Fibroblast of mammary gland (primary cell): ENCODE results near the gene TSHZ2.
A peak's percentile ranks its signal among the peaks of the same experiment; 100 is the strongest.

Source experiments
- DNase-seq: peaks from one replicate; pipeline ENCODE4 v3.0.0-alpha.2; 2010; ENCODE audit warnings: low read depth
- H3K4me3 ChIP-seq: 2 replicates; pipeline ENCODE4 v1.5.1; 2011; ENCODE audit warnings: low read depth, mild to moderate bottlenecking, low read length, moderate library complexity; ENCODE audit not compliant: control insufficient read depth
- CTCF ChIP-seq: conservative IDR thresholded peaks from 2 replicates; pipeline ENCODE4 v1.5.1; 2011; ENCODE audit warnings: low read depth, low read length, inconsistent platforms; ENCODE audit not compliant: control insufficient read depth, insufficient read depth

The TSHZ2 gene

DNA sequence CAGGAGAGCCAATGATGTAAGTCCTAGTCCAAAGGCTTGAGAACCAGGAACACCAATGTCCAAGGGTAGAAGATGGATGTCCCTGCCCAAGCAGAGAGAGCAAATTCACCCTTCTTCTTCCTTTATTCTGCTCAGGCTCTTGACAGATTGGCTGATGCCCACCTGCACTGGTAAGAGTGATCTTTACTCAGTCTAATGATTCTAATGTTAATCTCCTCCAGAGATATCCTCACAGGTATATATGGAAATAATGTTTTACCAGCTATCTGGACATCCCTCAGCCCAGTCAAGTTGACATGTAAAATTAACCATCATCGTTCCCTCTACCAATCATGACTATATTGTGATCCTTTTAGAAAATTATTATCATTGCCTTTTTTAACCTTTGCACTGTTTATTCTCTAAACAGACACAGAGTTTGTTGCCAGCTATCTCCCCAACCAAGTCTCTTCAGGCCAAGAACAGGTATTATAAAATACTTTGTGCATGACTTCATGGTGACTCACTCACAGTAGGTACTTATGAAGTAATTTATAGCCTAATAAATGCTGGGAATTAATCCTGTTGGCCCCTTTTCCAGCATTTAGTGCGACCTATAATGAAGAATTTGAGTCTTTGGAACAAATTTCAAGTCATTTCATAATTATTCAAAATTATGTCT lies 26.2 kb upstream of the TSHZ2 start:
- no peak for TF ChIP-seq CTCF
- DNase-seq, result no peak
- no peak overlapping the region for H3K4me3 ChIP-seq

DNA sequence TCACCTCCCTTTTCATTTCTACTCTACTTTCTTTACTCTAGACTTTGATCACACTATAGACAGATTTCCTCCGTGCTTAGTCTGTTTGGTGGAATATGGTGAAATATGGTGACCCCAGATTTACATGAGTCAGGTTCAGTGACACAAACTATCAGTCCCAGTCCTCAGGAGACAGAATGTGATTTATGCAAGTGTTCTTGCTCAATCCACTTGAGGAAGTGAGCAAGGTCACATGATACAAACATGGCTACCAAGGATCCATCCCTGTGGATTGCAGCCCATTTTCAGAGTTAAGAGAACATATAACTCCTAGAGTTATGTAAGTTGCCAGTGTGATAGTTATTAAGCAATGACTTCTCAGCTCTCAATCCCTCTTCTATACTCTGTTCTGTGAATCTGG lies 23.7 kb upstream of the TSHZ2 start:
- no peak for TF ChIP-seq CTCF
- H3K4me3 ChIP-seq, result no peak overlapping the region
- peak; percentile 81 for DNase-seq

- no peak for TF ChIP-seq CTCF
- no peak overlapping the region for H3K4me3 ChIP-seq
- peak; percentile 61 for DNase-seq
These were observed 19.1 kb upstream of the TSHZ2 start for GRCh38 chr20:52953020-52953419.

DNA sequence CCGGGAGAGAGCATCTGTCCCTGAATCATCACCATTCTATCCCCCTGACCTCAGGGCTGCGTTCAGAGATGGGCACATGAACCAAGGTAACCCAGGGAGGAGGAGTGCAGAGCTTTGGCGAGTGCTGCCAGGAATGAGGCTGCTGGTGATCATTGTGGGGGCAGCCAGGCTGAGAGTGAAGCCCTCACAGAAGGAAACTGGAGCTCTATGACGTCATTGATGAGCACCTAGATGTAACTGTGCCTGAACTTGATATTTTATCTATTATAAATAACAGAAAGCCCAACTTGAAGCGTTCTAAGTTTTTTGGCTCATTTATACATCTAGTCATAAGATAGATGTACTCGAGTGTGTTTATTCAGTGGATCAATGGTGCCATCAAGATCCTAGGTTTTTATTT lies 17.3 kb upstream of the TSHZ2 start:
- no peak for TF ChIP-seq CTCF
- DNase-seq, result no peak
- no peak overlapping the region for H3K4me3 ChIP-seq

GRCh38 chr20:52958211-52958610 lies 13.9 kb upstream of the TSHZ2 start:
- no peak for TF ChIP-seq CTCF
- no peak overlapping the region for H3K4me3 ChIP-seq
- DNase-seq, result peak; percentile 59

GRCh38 chr20:52959125-52959524 lies 13.0 kb upstream of the TSHZ2 start:
- no peak for TF ChIP-seq CTCF
- no peak for DNase-seq
- H3K4me3 ChIP-seq, result no peak overlapping the region

- DNase-seq, result no peak
- H3K4me3 ChIP-seq, result no peak overlapping the region
- no peak for TF ChIP-seq CTCF
These were observed 10.0 kb upstream of the TSHZ2 start for GRCh38 chr20:52962183-52962582.
